ENCODE results near the gene PTPN9.

DNA sequence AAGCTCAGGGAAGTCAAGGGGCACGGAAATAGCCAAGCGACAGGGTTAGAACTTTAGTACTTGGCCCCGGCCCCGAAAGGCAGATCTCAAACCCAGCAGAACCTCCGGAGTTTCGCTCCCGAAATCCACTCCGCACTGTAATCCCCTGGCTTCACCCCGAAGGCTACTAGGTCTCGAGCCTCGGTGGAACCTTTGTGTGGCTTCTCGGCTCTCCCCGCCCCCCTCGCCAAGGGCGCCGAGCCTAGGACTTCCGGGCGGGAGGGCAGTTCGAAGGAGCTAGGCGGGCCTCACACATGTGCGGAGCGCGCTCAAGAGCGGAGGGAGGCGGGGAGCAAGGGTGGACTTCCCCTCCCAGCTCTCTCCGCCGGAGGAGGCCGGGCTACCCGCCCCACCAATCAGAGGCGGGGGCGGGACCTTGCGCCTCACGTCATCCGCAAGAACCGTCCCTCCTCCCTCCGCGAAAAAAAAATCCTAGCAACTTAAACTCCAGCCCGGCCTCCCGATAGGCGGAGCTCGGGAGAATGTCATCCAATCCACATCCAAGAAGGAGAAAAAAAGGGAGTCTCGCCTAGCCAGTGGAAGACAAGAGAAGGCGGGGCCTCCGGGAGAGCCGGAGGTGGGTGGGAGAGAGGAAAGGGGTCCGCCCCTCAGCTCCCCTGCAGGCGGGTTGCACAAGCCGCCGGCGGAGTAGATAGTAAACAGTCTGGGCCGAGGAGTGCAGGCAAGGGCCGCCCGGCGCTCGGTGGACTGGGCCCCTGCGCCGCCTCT, 125.2 kb downstream of the PTPN9 start:
- TF ChIP-seq, protein P1, sequence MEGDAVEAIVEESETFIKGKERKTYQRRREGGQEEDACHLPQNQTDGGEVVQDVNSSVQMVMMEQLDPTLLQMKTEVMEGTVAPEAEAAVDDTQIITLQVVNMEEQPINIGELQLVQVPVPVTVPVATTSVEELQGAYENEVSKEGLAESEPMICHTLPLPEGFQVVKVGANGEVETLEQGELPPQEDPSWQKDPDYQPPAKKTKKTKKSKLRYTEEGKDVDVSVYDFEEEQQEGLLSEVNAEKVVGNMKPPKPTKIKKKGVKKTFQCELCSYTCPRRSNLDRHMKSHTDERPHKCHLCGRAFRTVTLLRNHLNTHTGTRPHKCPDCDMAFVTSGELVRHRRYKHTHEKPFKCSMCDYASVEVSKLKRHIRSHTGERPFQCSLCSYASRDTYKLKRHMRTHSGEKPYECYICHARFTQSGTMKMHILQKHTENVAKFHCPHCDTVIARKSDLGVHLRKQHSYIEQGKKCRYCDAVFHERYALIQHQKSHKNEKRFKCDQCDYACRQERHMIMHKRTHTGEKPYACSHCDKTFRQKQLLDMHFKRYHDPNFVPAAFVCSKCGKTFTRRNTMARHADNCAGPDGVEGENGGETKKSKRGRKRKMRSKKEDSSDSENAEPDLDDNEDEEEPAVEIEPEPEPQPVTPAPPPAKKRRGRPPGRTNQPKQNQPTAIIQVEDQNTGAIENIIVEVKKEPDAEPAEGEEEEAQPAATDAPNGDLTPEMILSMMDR (IDR thresholded peaks at IDR 0.05): no peak
- no peak for TF ChIP-seq EZH2phosphoT487 (IDR thresholded peaks at IDR 0.05)
- no peak for TF ChIP-seq EZH2 (IDR thresholded peaks at IDR 0.05)

Data from neural progenitor cell (in vitro differentiated cells).